Neural progenitor cell (in vitro differentiated cells): ENCODE measurements around the gene PCSK5. TPM values are rescaled to one million over a fixed set of nuclear protein-coding genes. Genes with fewer than 3 reads are reported as not detected.
A peak's percentile ranks its signal among the peaks of the same experiment; 100 is the strongest.

Experiments
- DNase-seq: peaks from one replicate; pipeline ENCODE4 v3.0.0-alpha.2; 2016; ENCODE audit warnings: low spot score
- H2AFZ ChIP-seq: fragments of 200-600 bp; sonication (generic); replicated peaks from 2 replicates; pipeline ENCODE4 v1.6.1; 2016; ENCODE audit warnings: antibody characterized with exemption
- H3F3A ChIP-seq: fragments of 200-600 bp; sonication (generic); 2 replicates; pipeline ENCODE4 v1.6.1; 2016; ENCODE audit warnings: antibody characterized with exemption, low read depth
- H3K27ac ChIP-seq: fragments of 200-600 bp; sonication (generic); 2 replicates; pipeline ENCODE4 v1.5.1; 2016; ENCODE audit warnings: mild to moderate bottlenecking
- H3K27me3 ChIP-seq: fragments of 200-600 bp; sonication (generic); 2 replicates; pipeline ENCODE4 v1.6.1; 2016; ENCODE audit warnings: mild to moderate bottlenecking, moderate library complexity
- H3K36me3 ChIP-seq: fragments of 200-600 bp; sonication (generic); 2 replicates; pipeline ENCODE4 v1.5.1; 2016
- H3K4me1 ChIP-seq: fragments of 200-600 bp; sonication (generic); 2 replicates; pipeline ENCODE4 v1.6.1; 2016; ENCODE audit warnings: mixed run types
- H3K4me2 ChIP-seq: fragments of 200-600 bp; sonication (generic); 2 replicates; pipeline ENCODE4 v1.6.1; 2016
- H3K4me3 ChIP-seq: fragments of 200-600 bp; sonication (generic); 2 replicates; pipeline ENCODE4 v1.5.1; 2016
- H3K79me2 ChIP-seq: fragments of 200-600 bp; sonication (generic); 2 replicates; pipeline ENCODE4 v1.6.1; 2016; ENCODE audit warnings: low read depth
- H3K9ac ChIP-seq: fragments of 200-600 bp; sonication (generic); 2 replicates; pipeline ENCODE4 v1.6.1; 2016
- H3K9me3 ChIP-seq: fragments of 200-600 bp; sonication (generic); 2 replicates; pipeline ENCODE4 v1.5.1; 2016; ENCODE audit warnings: low read depth
- H4K20me1 ChIP-seq: fragments of 200-600 bp; sonication (generic); 2 replicates; pipeline ENCODE4 v1.6.1; 2016; ENCODE audit warnings: low read depth
- H3K27ac Mint-ChIP-seq: 3 replicates; pipeline ENCODE4 v1.8.0; 2021; ENCODE audit warnings: mixed read lengths
- H3K27me3 Mint-ChIP-seq: 2 replicates; pipeline ENCODE4 v1.8.0; 2022; ENCODE audit warnings: low read depth, mild to moderate bottlenecking, inconsistent platforms, moderate library complexity, mixed read lengths; ENCODE audit not compliant: insufficient read depth
- H3K36me3 Mint-ChIP-seq: 3 replicates; pipeline ENCODE4 v1.8.0; 2021; ENCODE audit warnings: mixed read lengths
- H3K4me1 Mint-ChIP-seq: 3 replicates; pipeline ENCODE4 v1.8.0; 2021; ENCODE audit warnings: mixed read lengths
- H3K4me3 Mint-ChIP-seq: 3 replicates; pipeline ENCODE4 v1.8.0; 2021; ENCODE audit warnings: mild to moderate bottlenecking, moderate library complexity, mixed read lengths
- H3K9me3 Mint-ChIP-seq: 3 replicates; pipeline ENCODE4 v1.8.0; 2020; ENCODE audit warnings: mixed read lengths
- EZH2 ChIP-seq: fragments of 200-600 bp; sonication (generic); IDR thresholded peaks from 2 replicates; pipeline ENCODE4 v1.6.1; 2017; ENCODE audit warnings: antibody characterized with exemption, mild to moderate bottlenecking, moderate library complexity
- EZH2phosphoT487 ChIP-seq: fragments of 200-600 bp; sonication (generic); IDR thresholded peaks from 2 replicates; pipeline ENCODE4 v1.6.1; 2017; ENCODE audit warnings: antibody characterized with exemption
- total RNA-seq: library from RNA; depleted of rRNA; stranded (reverse); fragments of >200 nt; gene quantifications from 2 replicates; pipeline ENCODE4 v1.2.3, GENCODE V29; 2015; ENCODE audit warnings: low replicate concordance
- TF ChIP-seq, protein P1 (sequence below): fragments of 200-600 bp; sonication (generic); IDR thresholded peaks from 2 replicates; pipeline ENCODE4 v1.5.1; 2017; ENCODE audit warnings: antibody characterized with exemption, mild to moderate bottlenecking

PCSK5 gene
- total RNA-seq, 1 donor from 2014 or later: 23.4 TPM

DNA sequence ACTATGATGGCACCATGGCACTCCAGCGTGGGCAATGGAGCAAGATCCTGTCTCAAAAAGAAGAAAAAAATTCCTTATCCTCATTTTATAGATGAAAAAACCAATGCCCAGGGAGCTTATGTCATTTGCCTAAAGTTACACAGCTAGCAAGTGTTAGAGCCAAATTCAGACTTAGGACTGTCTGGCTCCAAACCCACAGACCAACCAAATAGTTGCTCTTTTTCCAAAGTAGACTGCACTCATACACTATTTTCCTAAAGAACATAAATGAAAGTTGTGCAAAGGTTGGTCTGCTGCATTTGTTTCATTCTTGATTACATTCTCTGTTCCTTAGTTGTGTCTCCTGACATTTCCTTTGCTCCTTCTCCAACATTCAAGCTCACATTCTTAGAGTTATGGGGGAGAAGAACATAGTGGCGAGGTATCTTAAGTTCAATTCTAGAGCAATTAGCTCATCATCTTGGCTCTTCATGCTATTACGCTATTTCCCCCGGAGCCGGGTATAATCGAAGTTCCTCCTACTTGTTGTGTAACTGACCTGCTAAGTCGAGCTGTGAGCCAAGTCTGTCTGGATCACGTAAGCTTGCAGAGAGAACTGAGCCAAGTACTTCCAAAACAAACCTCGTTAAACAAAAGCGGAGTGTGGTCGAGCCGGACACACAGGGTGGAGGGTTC, 365.4 kb downstream of the PCSK5 start:
- H3F3A ChIP-seq: no peaks in the 10 kb centered on the region
- H2AFZ ChIP-seq: no peak overlapping the region
- H3K79me2 ChIP-seq: no peaks in the 10 kb centered on the region
- H3K27ac Mint-ChIP-seq: no peak overlapping the region
- H3K27me3 ChIP-seq: no peaks in the 10 kb centered on the region
- H3K36me3 Mint-ChIP-seq: no peaks in the 10 kb centered on the region
- no peaks in the 10 kb centered on the region for H3K36me3 ChIP-seq
- no peaks in the 10 kb centered on the region for H4K20me1 ChIP-seq
- no peaks in the 10 kb centered on the region for H3K9me3 ChIP-seq
- no peak overlapping the region for H3K9ac ChIP-seq
- H3K4me3 Mint-ChIP-seq: no peak overlapping the region
- H3K4me2 ChIP-seq: no peak overlapping the region
- H3K9me3 Mint-ChIP-seq: no peaks in the 10 kb centered on the region
- no peaks in the 10 kb centered on the region for H3K4me1 ChIP-seq
- no peak overlapping the region for H3K4me3 ChIP-seq
- peaks cover 2% of the 10 kb centered on the region for H3K27me3 Mint-ChIP-seq
- H3K27ac ChIP-seq: no peak overlapping the region
- TF ChIP-seq EZH2phosphoT487: no peak
- TF ChIP-seq, protein P1, sequence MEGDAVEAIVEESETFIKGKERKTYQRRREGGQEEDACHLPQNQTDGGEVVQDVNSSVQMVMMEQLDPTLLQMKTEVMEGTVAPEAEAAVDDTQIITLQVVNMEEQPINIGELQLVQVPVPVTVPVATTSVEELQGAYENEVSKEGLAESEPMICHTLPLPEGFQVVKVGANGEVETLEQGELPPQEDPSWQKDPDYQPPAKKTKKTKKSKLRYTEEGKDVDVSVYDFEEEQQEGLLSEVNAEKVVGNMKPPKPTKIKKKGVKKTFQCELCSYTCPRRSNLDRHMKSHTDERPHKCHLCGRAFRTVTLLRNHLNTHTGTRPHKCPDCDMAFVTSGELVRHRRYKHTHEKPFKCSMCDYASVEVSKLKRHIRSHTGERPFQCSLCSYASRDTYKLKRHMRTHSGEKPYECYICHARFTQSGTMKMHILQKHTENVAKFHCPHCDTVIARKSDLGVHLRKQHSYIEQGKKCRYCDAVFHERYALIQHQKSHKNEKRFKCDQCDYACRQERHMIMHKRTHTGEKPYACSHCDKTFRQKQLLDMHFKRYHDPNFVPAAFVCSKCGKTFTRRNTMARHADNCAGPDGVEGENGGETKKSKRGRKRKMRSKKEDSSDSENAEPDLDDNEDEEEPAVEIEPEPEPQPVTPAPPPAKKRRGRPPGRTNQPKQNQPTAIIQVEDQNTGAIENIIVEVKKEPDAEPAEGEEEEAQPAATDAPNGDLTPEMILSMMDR: no peak
- TF ChIP-seq EZH2: no peak
- H3K4me1 Mint-ChIP-seq: no peaks in the 10 kb centered on the region
- no peak for DNase-seq

- Histone ChIP-seq H4K20me1 (no peaks in the 10 kb centered on the region), H3K79me2 (no peaks in the 10 kb centered on the region), H3K9ac (no peak overlapping the region), H3F3A (no peaks in the 10 kb centered on the region), H3K9me3 (no peaks in the 10 kb centered on the region), H3K4me3 (no peak overlapping the region), H3K4me2 (no peak overlapping the region), H3K27me3 (no peaks in the 10 kb centered on the region), H3K4me1 (no peaks in the 10 kb centered on the region), H2AFZ (no peak overlapping the region), H3K36me3 (no peaks in the 10 kb centered on the region), H3K27ac (no peak overlapping the region)
- H3K27ac Mint-ChIP-seq: no peak overlapping the region
- no peak for TF ChIP-seq EZH2
- TF ChIP-seq, protein P1: no peak
- TF ChIP-seq EZH2phosphoT487: no peak
- H3K4me1 Mint-ChIP-seq: no peaks in the 10 kb centered on the region
- no peak for DNase-seq
- no peaks in the 10 kb centered on the region for H3K36me3 Mint-ChIP-seq
- H3K9me3 Mint-ChIP-seq: no peaks in the 10 kb centered on the region
- peaks cover 2% of the 10 kb centered on the region for H3K27me3 Mint-ChIP-seq
- no peak overlapping the region for H3K4me3 Mint-ChIP-seq
Observed at GRCh38 chr9:76257311-76257710, 366.8 kb downstream of the PCSK5 start.

- Mint-ChIP-seq H3K27ac (no peak overlapping the region), H3K36me3 (no peaks in the 10 kb centered on the region), H3K4me1 (peaks cover 20% of the 10 kb centered on the region), H3K4me3 (no peak overlapping the region), H3K9me3 (peaks cover 12% of the 10 kb centered on the region), H3K27me3 (no peaks in the 10 kb centered on the region)
- H3F3A ChIP-seq: peaks cover 45% of the 10 kb centered on the region
- TF ChIP-seq EZH2 (no peak), EZH2phosphoT487 (peak; percentile 47)
- H2AFZ ChIP-seq: no peak overlapping the region
- no peaks in the 10 kb centered on the region for H3K27me3 ChIP-seq
- H3K36me3 ChIP-seq: peaks cover 4% of the 10 kb centered on the region
- H3K4me3 ChIP-seq: peak overlapping the region; percentile 24
- peak; percentile 73 for DNase-seq
- H4K20me1 ChIP-seq: no peaks in the 10 kb centered on the region
- peak overlapping the region; percentile 100 for H3K27ac ChIP-seq
- no peaks in the 10 kb centered on the region for H3K79me2 ChIP-seq
- H3K9me3 ChIP-seq: peaks cover 11% of the 10 kb centered on the region
- no peak overlapping the region for H3K9ac ChIP-seq
- peaks cover 57% of the 10 kb centered on the region for H3K4me1 ChIP-seq
- peak overlapping the region; percentile 63 for H3K4me2 ChIP-seq
Observed at GRCh38 chr9:76266649-76267283, 376.3 kb downstream of the PCSK5 start.

DNA sequence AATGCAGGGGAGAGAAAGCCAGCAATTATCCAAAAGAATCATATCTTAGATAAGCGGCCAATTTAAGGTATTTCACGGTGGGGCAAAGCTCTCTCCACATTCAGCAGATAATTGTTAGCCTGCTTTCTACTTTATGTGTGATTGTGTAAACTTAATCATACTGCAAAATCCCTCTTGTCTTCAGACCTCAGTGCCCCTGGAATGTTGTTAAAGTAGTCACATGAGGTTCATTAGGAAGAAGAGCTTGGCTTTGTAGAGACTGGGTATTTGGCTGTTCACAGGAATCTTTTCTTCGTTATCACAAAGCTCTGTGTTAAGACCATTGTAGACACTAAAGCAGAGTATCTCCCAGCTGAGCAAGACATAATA, 376.8 kb downstream of the PCSK5 start:
- peak; percentile 63 for TF ChIP-seq EZH2phosphoT487
- TF ChIP-seq, protein P1: no peak
- TF ChIP-seq EZH2: no peak
- Mint-ChIP-seq H3K27me3 (no peaks in the 10 kb centered on the region), H3K36me3 (no peaks in the 10 kb centered on the region), H3K27ac (no peak overlapping the region), H3K9me3 (peaks cover 12% of the 10 kb centered on the region), H3K4me1 (peaks cover 20% of the 10 kb centered on the region), H3K4me3 (no peak overlapping the region)
- Histone ChIP-seq H4K20me1 (no peaks in the 10 kb centered on the region), H3K79me2 (no peaks in the 10 kb centered on the region), H3K27me3 (no peaks in the 10 kb centered on the region), H3K4me1 (peaks cover 57% of the 10 kb centered on the region), H2AFZ (no peak overlapping the region), H3K4me3 (peak overlapping the region; percentile 24), H3K9me3 (peaks cover 11% of the 10 kb centered on the region), H3K9ac (no peak overlapping the region), H3K4me2 (peak overlapping the region; percentile 63), H3K36me3 (peaks cover 4% of the 10 kb centered on the region), H3K27ac (peak overlapping the region; percentile 100), H3F3A (peaks cover 45% of the 10 kb centered on the region)
- DNase-seq: peak; percentile 83
